ENCODE data around the gene PLCL2. TPM values are rescaled to one million over a fixed set of nuclear protein-coding genes. Genes with fewer than 3 reads are reported as not detected.

PLCL2 gene
- total RNA-seq, 3 donors from 2014 or later (not counting 1 experiment from before 2014, with no cell fraction given): 71.5 to 94.9 (median 84.7) TPM

DNA sequence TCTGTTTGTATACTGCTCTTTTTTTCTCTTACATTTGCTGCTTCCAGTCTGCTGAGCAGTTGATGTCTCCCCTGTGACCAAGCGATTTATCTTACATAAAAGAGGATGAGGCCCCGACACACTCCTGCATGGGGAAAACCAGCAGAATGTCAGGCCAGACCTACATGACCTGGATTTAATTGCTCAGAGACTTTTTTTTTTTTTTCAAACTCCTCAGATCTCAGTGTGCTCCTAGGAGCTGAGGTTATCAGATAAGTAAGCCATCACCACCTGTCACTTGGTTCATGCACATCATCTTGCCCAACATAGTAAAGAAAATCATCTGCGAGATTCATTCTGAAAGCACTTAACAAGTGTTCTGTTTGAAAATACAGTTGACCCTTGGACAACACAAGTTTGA, 163.1 kb downstream of the PLCL2 start:
- no peak overlapping the region for H3K27ac Mint-ChIP-seq
- 71% methylated on average over 3 of the region's 3 CpGs for WGBS (ENCODE audit: insufficient coverage)
- H3K4me1 ChIP-seq (ENCODE audit: control insufficient read depth, insufficient read depth, low read length): no peaks in the 10 kb centered on the region
- no peak overlapping the region for H3K27ac ChIP-seq (ENCODE audit: low read length)
- H3K36me3 Mint-ChIP-seq: peaks cover 50% of the 10 kb centered on the region
- DNase-seq (no peak), ATAC-seq (no peak)
- H3K9me3 Mint-ChIP-seq: peaks cover 0 to 2% of the 10 kb centered on the region in 2 donors
- TF ChIP-seq, protein P1, sequence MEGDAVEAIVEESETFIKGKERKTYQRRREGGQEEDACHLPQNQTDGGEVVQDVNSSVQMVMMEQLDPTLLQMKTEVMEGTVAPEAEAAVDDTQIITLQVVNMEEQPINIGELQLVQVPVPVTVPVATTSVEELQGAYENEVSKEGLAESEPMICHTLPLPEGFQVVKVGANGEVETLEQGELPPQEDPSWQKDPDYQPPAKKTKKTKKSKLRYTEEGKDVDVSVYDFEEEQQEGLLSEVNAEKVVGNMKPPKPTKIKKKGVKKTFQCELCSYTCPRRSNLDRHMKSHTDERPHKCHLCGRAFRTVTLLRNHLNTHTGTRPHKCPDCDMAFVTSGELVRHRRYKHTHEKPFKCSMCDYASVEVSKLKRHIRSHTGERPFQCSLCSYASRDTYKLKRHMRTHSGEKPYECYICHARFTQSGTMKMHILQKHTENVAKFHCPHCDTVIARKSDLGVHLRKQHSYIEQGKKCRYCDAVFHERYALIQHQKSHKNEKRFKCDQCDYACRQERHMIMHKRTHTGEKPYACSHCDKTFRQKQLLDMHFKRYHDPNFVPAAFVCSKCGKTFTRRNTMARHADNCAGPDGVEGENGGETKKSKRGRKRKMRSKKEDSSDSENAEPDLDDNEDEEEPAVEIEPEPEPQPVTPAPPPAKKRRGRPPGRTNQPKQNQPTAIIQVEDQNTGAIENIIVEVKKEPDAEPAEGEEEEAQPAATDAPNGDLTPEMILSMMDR (IDR thresholded peaks at IDR 0.05): no peak
- H3K27me3 Mint-ChIP-seq (ENCODE audit: low read depth in 2 of 2): no peaks in the 10 kb centered on the region
- peaks cover 57 to 66% of the 10 kb centered on the region in 2 donors for H3K4me1 Mint-ChIP-seq
- intact Hi-C loops (cut with micrococcal nuclease): no loop called here
- H3K4me3 Mint-ChIP-seq: no peak overlapping the region
- H3K36me3 ChIP-seq (ENCODE audit: control insufficient read depth, insufficient read depth, low read length): peaks cover 39% of the 10 kb centered on the region
- no peaks in the 10 kb centered on the region for H3K27me3 ChIP-seq (ENCODE audit: control insufficient read depth, insufficient read depth, low read length)
- no peak overlapping the region for H3K4me3 ChIP-seq (ENCODE audit: low read length)
- no peaks in the 10 kb centered on the region for H3K9me3 ChIP-seq (ENCODE audit: control insufficient read depth, insufficient read depth, low read length)

DNA sequence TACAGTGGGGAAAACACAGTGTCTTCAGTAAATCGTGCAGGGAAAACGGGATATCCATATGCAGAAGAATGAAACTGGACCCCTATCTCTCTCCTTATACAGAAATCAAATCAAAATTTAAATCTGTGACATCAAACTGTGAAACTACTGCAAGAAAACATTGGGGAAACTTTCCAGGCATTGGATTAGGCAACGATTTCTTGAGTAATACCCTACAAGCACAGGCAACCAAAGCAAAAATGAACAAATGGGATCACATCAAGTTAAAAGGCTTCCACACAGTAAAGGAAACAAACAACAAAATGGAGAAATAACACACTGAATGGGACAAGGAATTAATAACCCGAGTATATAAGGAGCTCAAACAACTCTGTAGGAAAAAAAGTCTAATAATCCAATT, 165.3 kb downstream of the PLCL2 start:
- DNase-seq: no peak
- H3K4me1 ChIP-seq (ENCODE audit: control insufficient read depth, insufficient read depth, low read length): no peaks in the 10 kb centered on the region
- no peak overlapping the region for H3K27ac ChIP-seq (ENCODE audit: low read length)
- no peak for ATAC-seq
- H3K4me3 Mint-ChIP-seq: no peak overlapping the region
- peaks cover 57 to 66% of the 10 kb centered on the region in 2 donors for H3K4me1 Mint-ChIP-seq
- peaks cover 63% of the 10 kb centered on the region for H3K36me3 Mint-ChIP-seq
- H3K27me3 ChIP-seq (ENCODE audit: control insufficient read depth, insufficient read depth, low read length): no peaks in the 10 kb centered on the region
- no peak overlapping the region for H3K27ac Mint-ChIP-seq
- no peak overlapping the region for H3K4me3 ChIP-seq (ENCODE audit: low read length)
- H3K36me3 ChIP-seq (ENCODE audit: control insufficient read depth, insufficient read depth, low read length): peaks cover 23% of the 10 kb centered on the region
- intact Hi-C loops (cut with micrococcal nuclease): no loop called here
- peaks cover 8% of the 10 kb centered on the region for H3K9me3 ChIP-seq (ENCODE audit: control insufficient read depth, insufficient read depth, low read length)
- TF ChIP-seq, protein P1 (IDR thresholded peaks at IDR 0.05): no peak
- WGBS (ENCODE audit: insufficient coverage): 97% methylated on average over 3 of the region's 4 CpGs
- H3K9me3 Mint-ChIP-seq: peaks cover 5 to 7% of the 10 kb centered on the region in 2 donors
- no peaks in the 10 kb centered on the region for H3K27me3 Mint-ChIP-seq (ENCODE audit: low read depth in 2 of 2)

DNA sequence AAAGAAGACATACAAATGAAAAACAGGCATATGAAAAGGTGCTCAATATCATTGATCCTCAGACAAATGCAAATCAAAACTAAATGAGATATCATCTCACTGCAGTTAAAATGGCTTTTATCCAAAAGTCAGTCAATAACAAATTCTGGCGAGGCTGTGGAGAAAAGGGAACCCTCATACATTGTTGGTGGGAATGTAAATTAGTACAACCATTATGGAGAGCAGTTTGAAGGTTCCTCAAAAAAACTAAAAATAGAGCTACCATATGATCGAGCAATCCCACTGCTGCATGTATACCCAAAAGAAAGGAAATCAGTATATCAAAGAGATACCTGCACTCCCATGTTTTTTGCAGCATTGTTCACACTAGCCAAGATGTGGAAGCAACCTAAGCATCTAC, 165.8 kb downstream of the PLCL2 start:
- Mint-ChIP-seq H3K4me1 (peaks cover 57 to 66% of the 10 kb centered on the region in 2 donors), H3K27ac (no peak overlapping the region), H3K4me3 (no peak overlapping the region), H3K9me3 (peaks cover 5 to 7% of the 10 kb centered on the region in 2 donors), H3K36me3 (peaks cover 59% of the 10 kb centered on the region), H3K27me3 (ENCODE audit: low read depth in 2 of 2) (no peaks in the 10 kb centered on the region)
- DNase-seq (no peak), ATAC-seq (no peak)
- peaks cover 3% of the 10 kb centered on the region for H3K4me1 ChIP-seq (ENCODE audit: control insufficient read depth, insufficient read depth, low read length)
- no peak overlapping the region for H3K4me3 ChIP-seq (ENCODE audit: low read length)
- intact Hi-C loops (cut with micrococcal nuclease): no loop called here
- WGBS (ENCODE audit: insufficient coverage): 100% methylated on average over 1 of the region's 2 CpGs
- no peaks in the 10 kb centered on the region for H3K27me3 ChIP-seq (ENCODE audit: control insufficient read depth, insufficient read depth, low read length)
- H3K27ac ChIP-seq (ENCODE audit: low read length): no peak overlapping the region
- peaks cover 19% of the 10 kb centered on the region for H3K36me3 ChIP-seq (ENCODE audit: control insufficient read depth, insufficient read depth, low read length)
- TF ChIP-seq, protein P1 (IDR thresholded peaks at IDR 0.05): no peak
- H3K9me3 ChIP-seq (ENCODE audit: control insufficient read depth, insufficient read depth, low read length): peaks cover 8% of the 10 kb centered on the region

DNA sequence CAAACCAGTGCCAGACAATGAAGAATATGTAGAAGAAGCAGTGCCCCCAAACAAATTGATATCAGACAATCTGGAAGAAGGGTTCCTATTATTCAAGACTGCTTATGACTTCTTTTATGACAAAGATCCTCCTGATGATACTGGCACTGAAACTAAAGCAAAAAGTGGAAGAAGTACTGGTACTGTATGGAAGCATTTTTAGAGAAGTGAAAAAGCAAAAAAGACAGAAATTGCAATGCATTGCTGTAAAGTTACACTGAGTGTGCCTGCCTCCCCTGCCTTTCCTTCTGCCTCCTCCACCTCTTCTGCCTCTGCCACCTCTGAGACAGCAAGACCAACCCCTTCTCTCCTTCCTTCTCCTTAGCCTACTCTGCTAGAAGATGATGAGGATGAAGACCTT, 167.6 kb downstream of the PLCL2 start:
- H3K9me3 Mint-ChIP-seq: peaks cover 5 to 7% of the 10 kb centered on the region in 2 donors
- ATAC-seq: no peak
- H3K36me3 ChIP-seq (ENCODE audit: control insufficient read depth, insufficient read depth, low read length): peaks cover 13% of the 10 kb centered on the region

More for the DNA sequence above, 167.6 kb downstream of the PLCL2 start:
- Mint-ChIP-seq H3K4me1 (peaks cover 66 to 67% of the 10 kb centered on the region in 2 donors), H3K36me3 (peaks cover 44% of the 10 kb centered on the region), H3K27me3 (ENCODE audit: low read depth in 2 of 2) (no peaks in the 10 kb centered on the region), H3K27ac (peak overlapping the region in 1 of 2 donors; percentile 52), H3K4me3 (no peak overlapping the region)
- Histone ChIP-seq H3K4me3 (ENCODE audit: low read length) (no peak overlapping the region), H3K27me3 (ENCODE audit: control insufficient read depth, insufficient read depth, low read length) (no peaks in the 10 kb centered on the region), H3K27ac (ENCODE audit: low read length) (no peak overlapping the region), H3K4me1 (ENCODE audit: control insufficient read depth, insufficient read depth, low read length) (peaks cover 9% of the 10 kb centered on the region), H3K9me3 (ENCODE audit: control insufficient read depth, insufficient read depth, low read length) (peaks cover 8% of the 10 kb centered on the region)
- intact Hi-C loops (cut with micrococcal nuclease): no loop called here
- TF ChIP-seq, protein P1 (IDR thresholded peaks at IDR 0.05): no peak
- no peak for DNase-seq
